GM23248 (cell line): ENCODE data around the gene SOSTDC1. TPM values are rescaled to one million over a fixed set of nuclear protein-coding genes. Genes with fewer than 3 reads are reported as not detected.

Experiments used
- DNase-seq: peaks from one replicate; pipeline ENCODE4 v3.0.0-alpha.2; 2015
- H2AFZ ChIP-seq: fragments of 200-600 bp; sonication (generic); 2 replicates; pipeline ENCODE4 v1.6.1; 2016; ENCODE audit warnings: antibody characterized with exemption
- H3F3A ChIP-seq: fragments of 200-600 bp; sonication (generic); 2 replicates; pipeline ENCODE4 v1.6.1; 2016; ENCODE audit warnings: mild to moderate bottlenecking, antibody characterized with exemption, mixed run types; ENCODE audit not compliant: insufficient read depth
- H3K27ac ChIP-seq: fragments of 200-600 bp; sonication (generic); 2 replicates; pipeline ENCODE4 v1.5.1; 2016; ENCODE audit warnings: mild to moderate bottlenecking
- H3K27me3 ChIP-seq: fragments of 200-600 bp; sonication (generic); replicated peaks from 2 replicates; pipeline ENCODE4 v1.6.1; 2016; ENCODE audit warnings: mild to moderate bottlenecking; ENCODE audit not compliant: insufficient read depth
- H3K36me3 ChIP-seq: fragments of 200-600 bp; sonication (generic); 2 replicates; pipeline ENCODE4 v1.6.1; 2016; ENCODE audit warnings: low read depth, mild to moderate bottlenecking
- H3K4me1 ChIP-seq: fragments of 200-600 bp; sonication (generic); 2 replicates; pipeline ENCODE4 v1.6.1; 2016; ENCODE audit warnings: mild to moderate bottlenecking; ENCODE audit not compliant: insufficient read depth
- H3K4me2 ChIP-seq: fragments of 200-600 bp; sonication (generic); one replicate; pipeline ENCODE4 v1.6.1; 2016; ENCODE audit warnings: mild to moderate bottlenecking; ENCODE audit not compliant: unreplicated experiment
- H3K4me3 ChIP-seq: fragments of 200-600 bp; sonication (generic); 2 replicates; pipeline ENCODE4 v1.5.1; 2016; ENCODE audit warnings: mild to moderate bottlenecking
- H3K79me2 ChIP-seq: fragments of 200-600 bp; sonication (generic); 2 replicates; pipeline ENCODE4 v1.6.1; 2016; ENCODE audit warnings: mild to moderate bottlenecking; ENCODE audit not compliant: insufficient read depth
- H3K9ac ChIP-seq: fragments of 200-600 bp; sonication (generic); 2 replicates; pipeline ENCODE4 v1.6.1; 2016; ENCODE audit warnings: mild to moderate bottlenecking
- H3K9me2 ChIP-seq: fragments of 200-600 bp; sonication (generic); 2 replicates; pipeline ENCODE4 v1.6.1; 2016; ENCODE audit warnings: mixed run types, mild to moderate bottlenecking, moderate library complexity; ENCODE audit not compliant: insufficient read depth
- H3K9me3 ChIP-seq: fragments of 200-600 bp; sonication (generic); one replicate; pipeline ENCODE4 v1.6.1; 2017; ENCODE audit warnings: low read depth
- H4K20me1 ChIP-seq: fragments of 200-600 bp; sonication (generic); 2 replicates; pipeline ENCODE4 v1.6.0; 2016; ENCODE audit not compliant: insufficient read depth
- EZH2 ChIP-seq: fragments of 200-600 bp; sonication (generic); IDR thresholded peaks from 2 replicates; pipeline ENCODE4 v1.6.1; 2018; ENCODE audit warnings: antibody characterized with exemption, mild to moderate bottlenecking; ENCODE audit not compliant: insufficient read depth, poor library complexity, severe bottlenecking
- EZH2phosphoT487 ChIP-seq: fragments of 200-600 bp; sonication (generic); IDR thresholded peaks from 2 replicates; pipeline ENCODE4 v1.6.1; 2018; ENCODE audit warnings: antibody characterized with exemption, moderate library complexity, mild to moderate bottlenecking, low read depth; ENCODE audit not compliant: insufficient read depth
- whole genome bisulfite sequencing, 2 experiments: methylation state at CpG; one replicate each; pipeline ENCODE4 v1.1.6; 2015 to 2017; ENCODE audit warnings: low lambda C conversion rate in 2 of 2, low coverage in 1 of 2; ENCODE audit errors: missing lambda C conversion rate in 2 of 2; 5-methylcytosine and 5-hydroxymethylcytosine counted together
- in situ Hi-C: fragments of 300-500 bp; cut with MboI; formaldehyde crosslinking; loops from 2 replicates; pipeline ENCODE4 v1.15.0; 2020
- polyA plus RNA-seq: library from polyadenylated mRNA; unstranded; fragments of >200 nt; fragmentation: Nextera tagmentation; extraction: Ambion mirVana; gene quantifications from 2 replicates; pipeline ENCODE4 v1.2.1, GENCODE V29; 2016
- total RNA-seq: library from RNA; depleted of rRNA; stranded (reverse); fragments of >200 nt; shearing (Covaris generic); gene quantifications from 2 replicates; pipeline ENCODE4 v1.2.3, GENCODE V29; 2014

Gene SOSTDC1
- total and polyA plus RNA-seq, 2 experiments from 2014 or later: not detected

GRCh38 chr7:16479161-16479560 lies 13.6 kb upstream of the SOSTDC1 start:
- Histone ChIP-seq H3K36me3 (no peaks in the 10 kb centered on the region), H3K9ac (no peak overlapping the region), H3K27me3 (no peaks in the 10 kb centered on the region), H4K20me1 (no peaks in the 10 kb centered on the region), H3K9me3 (no peaks in the 10 kb centered on the region), H3K79me2 (no peaks in the 10 kb centered on the region), H3K9me2 (peaks cover 4% of the 10 kb centered on the region; the same call in 1 of the 2 replicates), H3F3A (no peaks in the 10 kb centered on the region), H3K4me3 (no peak overlapping the region), H3K4me1 (no peaks in the 10 kb centered on the region), H3K27ac (no peak overlapping the region), H3K4me2 (no peak overlapping the region), H2AFZ (no peak overlapping the region)
- in situ Hi-C loops: no loop called here
- TF ChIP-seq EZH2phosphoT487: no peak
- TF ChIP-seq EZH2: no peak
- no peak for DNase-seq
- 74 to 82% methylated on average over 4 of the region's 4 CpGs for WGBS, 2 experiments

GRCh38 chr7:16471933-16472332 lies 6.4 kb upstream of the SOSTDC1 start:
- Histone ChIP-seq H3K4me1 (no peaks in the 10 kb centered on the region), H3K27me3 (no peaks in the 10 kb centered on the region), H3K36me3 (no peaks in the 10 kb centered on the region), H3K79me2 (no peaks in the 10 kb centered on the region), H3K9ac (no peak overlapping the region), H3K4me2 (no peak overlapping the region), H3K9me2 (peaks cover 4% of the 10 kb centered on the region; the same call in 1 of the 2 replicates), H2AFZ (no peak overlapping the region), H3K27ac (no peak overlapping the region), H4K20me1 (no peaks in the 10 kb centered on the region), H3F3A (no peaks in the 10 kb centered on the region), H3K9me3 (no peaks in the 10 kb centered on the region), H3K4me3 (no peak overlapping the region)
- 83 to 86% methylated on average over 4 of the region's 4 CpGs for WGBS, 2 experiments
- DNase-seq: no peak
- TF ChIP-seq EZH2phosphoT487 (no peak), EZH2 (no peak)
- in situ Hi-C loops: no loop called here

- H3K27me3 ChIP-seq: no peaks in the 10 kb centered on the region
- no peak overlapping the region for H3K4me2 ChIP-seq
- no peak for DNase-seq
- no peak overlapping the region for H3K27ac ChIP-seq
- no peak overlapping the region for H2AFZ ChIP-seq
- H3K36me3 ChIP-seq: no peaks in the 10 kb centered on the region
- no peaks in the 10 kb centered on the region for H3K9me3 ChIP-seq
- no peak for TF ChIP-seq EZH2
- no peak for TF ChIP-seq EZH2phosphoT487
- H4K20me1 ChIP-seq: no peaks in the 10 kb centered on the region
- H3K79me2 ChIP-seq: no peaks in the 10 kb centered on the region
- WGBS, 2 experiments: 91 to 92% methylated on average over 10 of the region's 10 CpGs
- no peaks in the 10 kb centered on the region for H3K9me2 ChIP-seq
- no peak overlapping the region for H3K9ac ChIP-seq
- H3K4me1 ChIP-seq: 0 out of 2 replicates have a peak, but pooled peaks cover 4% of the 10 kb centered on the region
- in situ Hi-C loops: no loop called here
- H3K4me3 ChIP-seq: no peak overlapping the region
- H3F3A ChIP-seq: no peaks in the 10 kb centered on the region
Measured at GRCh38 chr7:16463949-16464715, 1.4 kb downstream of the SOSTDC1 start.

GRCh38 chr7:16463520-16463919 lies 2.0 kb downstream of the SOSTDC1 start:
- Histone ChIP-seq H2AFZ (no peak overlapping the region), H3K4me1 (0 out of 2 replicates have a peak, but pooled peaks cover 4% of the 10 kb centered on the region), H3K4me2 (no peak overlapping the region), H3K9me3 (no peaks in the 10 kb centered on the region), H4K20me1 (no peaks in the 10 kb centered on the region), H3K79me2 (no peaks in the 10 kb centered on the region), H3K9me2 (no peaks in the 10 kb centered on the region), H3K4me3 (no peak overlapping the region), H3K27ac (no peak overlapping the region), H3F3A (no peaks in the 10 kb centered on the region), H3K9ac (no peak overlapping the region), H3K36me3 (no peaks in the 10 kb centered on the region), H3K27me3 (no peaks in the 10 kb centered on the region)
- TF ChIP-seq EZH2phosphoT487 (no peak), EZH2 (no peak)
- 46 to 49% methylated on average over 2 of the region's 2 CpGs for WGBS, 2 experiments
- DNase-seq: no peak
- in situ Hi-C loops: no loop called here
